Mesenchymal stem cell (in vitro differentiated cells and primary cell): Measurements from ENCODE around the gene CNOT6L.

Source experiments
- DNase-seq: peaks from one replicate; pipeline ENCODE4 v3.0.0-alpha.2; 2013
- H2AFZ ChIP-seq: one replicate; pipeline ENCODE4 v1.6.1; 2013; ENCODE audit warnings: low read depth, mild to moderate bottlenecking, control low read depth, inconsistent platforms, low read length, moderate library complexity
- H2AK5ac ChIP-seq: 2 replicates; pipeline ENCODE4 v1.6.1; 2013; ENCODE audit warnings: low read length, moderate library complexity, mild to moderate bottlenecking, inconsistent platforms; ENCODE audit not compliant: severe bottlenecking
- H2BK120ac ChIP-seq: one replicate; pipeline ENCODE4 v1.6.1; 2013; ENCODE audit warnings: low read depth, mild to moderate bottlenecking, inconsistent platforms, low read length, moderate library complexity
- H2BK12ac ChIP-seq, 2 experiments: one replicate each; pipeline ENCODE4 v1.6.1; 2013; ENCODE audit warnings: inconsistent platforms in 2 of 2, low read length in 2 of 2, mild to moderate bottlenecking in 2 of 2, moderate library complexity in 2 of 2, control low read depth in 1 of 2
- H2BK15ac ChIP-seq: one replicate; pipeline ENCODE4 v1.6.1; 2013; ENCODE audit warnings: mild to moderate bottlenecking, low read depth, inconsistent platforms; ENCODE audit not compliant: poor library complexity, severe bottlenecking
- H2BK5ac ChIP-seq: 2 replicates; pipeline ENCODE4 v1.6.1; 2013; ENCODE audit warnings: low read depth, mild to moderate bottlenecking, low read length, control low read depth, inconsistent platforms; ENCODE audit not compliant: poor library complexity, severe bottlenecking
- H3K14ac ChIP-seq, 2 experiments: one replicate each; pipeline ENCODE4 v1.6.1; 2013; ENCODE audit warnings: inconsistent platforms in 2 of 2, low read length in 2 of 2, control low read depth in 1 of 2, mild to moderate bottlenecking in 1 of 2, moderate library complexity in 1 of 2
- H3K18ac ChIP-seq, 2 experiments: one replicate each; pipeline ENCODE4 v1.6.1; 2013; ENCODE audit warnings: inconsistent platforms in 2 of 2, low read length in 2 of 2, control low read depth in 1 of 2, low read depth in 1 of 2, mild to moderate bottlenecking in 1 of 2
- H3K23ac ChIP-seq, 2 experiments: one replicate each; pipeline ENCODE4 v1.6.1; 2013; ENCODE audit warnings: inconsistent platforms in 2 of 2, low read length in 2 of 2, mild to moderate bottlenecking in 2 of 2, moderate library complexity in 2 of 2, control low read depth in 1 of 2
- H3K27ac ChIP-seq: 2 replicates; pipeline ENCODE4 v1.5.1; 2013; ENCODE audit warnings: mild to moderate bottlenecking, moderate library complexity, low read length, control low read depth, inconsistent platforms; ENCODE audit not compliant: poor library complexity, severe bottlenecking
- H3K27me3 ChIP-seq, 2 experiments: 2 replicates each; pipeline versions ENCODE4 v1.6.1 to v1.7.0; 2013; ENCODE audit warnings: low read length in 2 of 2, mild to moderate bottlenecking in 2 of 2, moderate library complexity in 2 of 2, control low read depth in 1 of 2, inconsistent platforms in 1 of 2; ENCODE audit not compliant: control insufficient read depth in 1 of 2, insufficient read depth in 1 of 2
- H3K36me3 ChIP-seq, 2 experiments: 2 replicates each; pipeline versions ENCODE4 v1.6.1 to v1.7.0; 2013; ENCODE audit warnings: low read length in 2 of 2, control low read depth in 1 of 2, inconsistent platforms in 1 of 2, low read depth in 1 of 2, mild to moderate bottlenecking in 1 of 2; ENCODE audit not compliant: insufficient read depth in 2 of 2, control insufficient read depth in 1 of 2
- H3K4ac ChIP-seq, 2 experiments: one replicate each; pipeline ENCODE4 v1.6.1; 2013; ENCODE audit warnings: inconsistent platforms in 2 of 2, low read length in 2 of 2, mild to moderate bottlenecking in 2 of 2, moderate library complexity in 2 of 2, control low read depth in 1 of 2, low read depth in 1 of 2
- H3K4me1 ChIP-seq: 2 replicates; pipeline ENCODE4 v1.6.1; 2013; ENCODE audit warnings: low read depth, low read length, control low read depth; ENCODE audit not compliant: control insufficient read depth, insufficient read depth
- H3K4me2 ChIP-seq: 2 replicates; pipeline ENCODE4 v1.6.1; 2013; ENCODE audit warnings: low read length, mild to moderate bottlenecking, inconsistent platforms; ENCODE audit not compliant: poor library complexity, severe bottlenecking
- H3K4me3 ChIP-seq, 2 experiments: 2 replicates each; pipeline versions ENCODE4 v1.5.1 to v1.7.0; 2013; ENCODE audit warnings: low read length in 2 of 2, mild to moderate bottlenecking in 2 of 2, control low read depth in 1 of 2, low read depth in 1 of 2; ENCODE audit not compliant: insufficient read depth in 1 of 2
- H3K79me1 ChIP-seq: replicated peaks from 2 replicates; pipeline ENCODE4 v1.6.1; 2013; ENCODE audit warnings: mild to moderate bottlenecking, control low read depth, low read length, inconsistent platforms; ENCODE audit not compliant: poor library complexity, severe bottlenecking
- H3K9ac ChIP-seq: 2 replicates; pipeline ENCODE4 v1.7.0; 2013; ENCODE audit warnings: mild to moderate bottlenecking, low read length, moderate library complexity
- H3K9me3 ChIP-seq: 2 replicates; pipeline ENCODE4 v1.7.0; 2013; ENCODE audit warnings: mild to moderate bottlenecking, low read length; ENCODE audit not compliant: control insufficient read depth
- H4K8ac ChIP-seq: one replicate; pipeline ENCODE4 v1.6.1; 2013; ENCODE audit warnings: inconsistent platforms, mild to moderate bottlenecking, low read length, moderate library complexity
- H4K91ac ChIP-seq: one replicate; pipeline ENCODE4 v1.6.1; 2013; ENCODE audit warnings: mild to moderate bottlenecking, low read length, inconsistent platforms
- WGBS: methylation state at CpG from one replicate; pipeline ENCODE4 v1.1.7; 2013; ENCODE audit warnings: mixed read lengths; 5-methylcytosine and 5-hydroxymethylcytosine counted together

The CNOT6L gene

GRCh38 chr4:77777135-77777807 lies 41.9 kb downstream of the CNOT6L start:
- no peaks in the 10 kb centered on the region for H3K27me3 ChIP-seq
- H2BK120ac ChIP-seq = no peak overlapping the region
- no peak overlapping the region for H3K27ac ChIP-seq
- H3K9me3 ChIP-seq = no peaks in the 10 kb centered on the region
- H2AK5ac ChIP-seq = no peak overlapping the region
- H3K23ac ChIP-seq = no peak overlapping the region
- H2BK5ac ChIP-seq = no peak overlapping the region
- H3K18ac ChIP-seq = no peak overlapping the region
- 80% methylated on average over 1 of the region's 1 CpG for WGBS
- H3K79me1 ChIP-seq = peaks cover 10% of the 10 kb centered on the region
- H3K4me1 ChIP-seq = peaks cover 1% of the 10 kb centered on the region
- no peak overlapping the region for H2BK15ac ChIP-seq
- H3K36me3 ChIP-seq = peaks cover 3 to 11% of the 10 kb centered on the region in 2 experiments
- no peak overlapping the region for H2BK12ac ChIP-seq
- H3K4me2 ChIP-seq = no peak overlapping the region
- no peak overlapping the region for H3K14ac ChIP-seq
- no peak overlapping the region for H3K4me3 ChIP-seq
- peak; percentile 24 for DNase-seq
- H3K4ac ChIP-seq = no peak overlapping the region
- H2AFZ ChIP-seq = no peak overlapping the region
- H3K9ac ChIP-seq = no peak overlapping the region
- no peak overlapping the region for H4K91ac ChIP-seq
- no peak overlapping the region for H4K8ac ChIP-seq

- H3K4me3 ChIP-seq = no peak overlapping the region
- H3K4me1 ChIP-seq = peaks cover 1% of the 10 kb centered on the region
- no peak overlapping the region for H2BK5ac ChIP-seq
- H2BK15ac ChIP-seq = no peak overlapping the region
- no peaks in the 10 kb centered on the region for H3K27me3 ChIP-seq
- H3K27ac ChIP-seq = no peak overlapping the region
- H3K18ac ChIP-seq = no peak overlapping the region
- H4K91ac ChIP-seq = no peak overlapping the region
- H2AK5ac ChIP-seq = no peak overlapping the region
- DNase-seq = peak; percentile 50
- H2BK12ac ChIP-seq = no peak overlapping the region
- no peak overlapping the region for H2AFZ ChIP-seq
- H3K9ac ChIP-seq = no peak overlapping the region
- H3K23ac ChIP-seq = no peak overlapping the region
- no peak overlapping the region for H2BK120ac ChIP-seq
- H3K36me3 ChIP-seq = peaks cover 3 to 19% of the 10 kb centered on the region in 2 experiments
- no peak overlapping the region for H3K14ac ChIP-seq
- WGBS = 64% methylated on average over 5 of the region's 6 CpGs
- no peaks in the 10 kb centered on the region for H3K9me3 ChIP-seq
- no peak overlapping the region for H4K8ac ChIP-seq
- H3K4me2 ChIP-seq = no peak overlapping the region
- peaks cover 10% of the 10 kb centered on the region for H3K79me1 ChIP-seq
- no peak overlapping the region for H3K4ac ChIP-seq
These were observed 42.7 kb downstream of the CNOT6L start for GRCh38 chr4:77776182-77777134.

- H3K4me1 ChIP-seq = peaks cover 1% of the 10 kb centered on the region
- H3K4ac ChIP-seq = no peak overlapping the region
- H3K9me3 ChIP-seq = no peaks in the 10 kb centered on the region
- H2BK12ac ChIP-seq = no peak overlapping the region
- H2AFZ ChIP-seq = no peak overlapping the region
- H3K36me3 ChIP-seq = peaks cover 7 to 19% of the 10 kb centered on the region in 2 experiments
- no peak overlapping the region for H3K14ac ChIP-seq
- 97% methylated on average over 1 of the region's 3 CpGs for WGBS
- no peak overlapping the region for H2BK15ac ChIP-seq
- H3K27me3 ChIP-seq = no peaks in the 10 kb centered on the region
- H3K79me1 ChIP-seq = peaks cover 9% of the 10 kb centered on the region
- H3K27ac ChIP-seq = no peak overlapping the region
- H2BK5ac ChIP-seq = peak overlapping the region; percentile 25
- no peak overlapping the region for H3K9ac ChIP-seq
- no peak overlapping the region for H4K8ac ChIP-seq
- no peak overlapping the region for H4K91ac ChIP-seq
- H3K4me3 ChIP-seq = no peak overlapping the region
- H3K23ac ChIP-seq = no peak overlapping the region
- peak; percentile 36 for DNase-seq
- H3K4me2 ChIP-seq = no peak overlapping the region
- H3K18ac ChIP-seq = no peak overlapping the region
- H2BK120ac ChIP-seq = no peak overlapping the region
- no peak overlapping the region for H2AK5ac ChIP-seq
These were observed 46.1 kb downstream of the CNOT6L start for GRCh38 chr4:77773101-77773500.

GRCh38 chr4:77771566-77771965 lies 47.6 kb downstream of the CNOT6L start:
- H3K79me1 ChIP-seq = peaks cover 7% of the 10 kb centered on the region
- H3K27ac ChIP-seq = no peak overlapping the region
- no peak overlapping the region for H2AK5ac ChIP-seq
- no peak overlapping the region for H3K18ac ChIP-seq
- H3K4me2 ChIP-seq = no peak overlapping the region
- no peak overlapping the region for H2BK5ac ChIP-seq
- no peaks in the 10 kb centered on the region for H3K27me3 ChIP-seq
- no peak overlapping the region for H3K9ac ChIP-seq
- H4K8ac ChIP-seq = no peak overlapping the region
- H3K4me1 ChIP-seq = no peaks in the 10 kb centered on the region
- H3K4me3 ChIP-seq = no peak overlapping the region
- no peak overlapping the region for H2BK120ac ChIP-seq
- DNase-seq = no peak
- H2BK12ac ChIP-seq = no peak overlapping the region
- H2BK15ac ChIP-seq = no peak overlapping the region
- no peaks in the 10 kb centered on the region for H3K9me3 ChIP-seq
- H2AFZ ChIP-seq = no peak overlapping the region
- no peak overlapping the region for H3K14ac ChIP-seq
- H3K23ac ChIP-seq = no peak overlapping the region
- H4K91ac ChIP-seq = no peak overlapping the region
- H3K36me3 ChIP-seq = peaks cover 7 to 19% of the 10 kb centered on the region in 2 experiments
- H3K4ac ChIP-seq = no peak overlapping the region
